ENCODE measurements around the gene ECHS1.

DNA sequence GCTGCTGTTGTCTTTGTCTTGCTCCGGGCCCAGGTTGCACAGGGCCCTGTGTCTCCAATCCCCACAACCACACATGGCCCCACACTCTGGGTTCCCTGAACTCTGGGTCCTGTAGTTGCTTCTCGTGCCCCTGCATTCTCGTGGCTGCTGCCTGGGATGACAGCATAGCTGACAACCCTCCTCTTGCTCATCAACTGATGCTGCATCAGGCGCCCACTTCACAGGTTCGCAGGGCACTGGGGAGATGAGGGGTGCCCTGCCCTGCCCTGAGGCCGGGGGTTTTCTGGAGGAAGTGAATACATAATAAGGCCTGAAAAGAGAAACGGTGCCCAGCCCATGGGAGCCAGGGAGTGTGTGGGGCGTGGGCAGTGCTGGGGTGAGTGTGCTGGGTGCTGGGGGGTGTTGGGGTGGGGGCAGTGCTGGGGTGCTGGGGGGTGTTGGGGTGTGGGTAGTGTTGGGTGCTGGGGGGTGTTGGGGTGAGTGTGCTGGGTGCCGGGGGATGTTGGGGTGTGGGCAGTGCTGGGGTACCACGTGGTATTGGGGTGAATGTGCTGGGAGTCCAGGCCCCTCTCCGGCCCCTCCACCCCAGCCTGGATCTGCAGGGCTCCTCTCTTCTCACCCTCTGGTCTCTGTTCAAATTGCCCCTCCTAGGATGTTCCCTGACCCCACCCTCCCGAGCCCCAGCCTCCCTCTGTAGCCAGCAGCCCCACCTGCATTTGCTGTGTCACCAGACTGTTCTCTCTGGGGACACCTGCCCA, 18.8 kb upstream of the ECHS1 start:
- TF ChIP-seq, protein P1, sequence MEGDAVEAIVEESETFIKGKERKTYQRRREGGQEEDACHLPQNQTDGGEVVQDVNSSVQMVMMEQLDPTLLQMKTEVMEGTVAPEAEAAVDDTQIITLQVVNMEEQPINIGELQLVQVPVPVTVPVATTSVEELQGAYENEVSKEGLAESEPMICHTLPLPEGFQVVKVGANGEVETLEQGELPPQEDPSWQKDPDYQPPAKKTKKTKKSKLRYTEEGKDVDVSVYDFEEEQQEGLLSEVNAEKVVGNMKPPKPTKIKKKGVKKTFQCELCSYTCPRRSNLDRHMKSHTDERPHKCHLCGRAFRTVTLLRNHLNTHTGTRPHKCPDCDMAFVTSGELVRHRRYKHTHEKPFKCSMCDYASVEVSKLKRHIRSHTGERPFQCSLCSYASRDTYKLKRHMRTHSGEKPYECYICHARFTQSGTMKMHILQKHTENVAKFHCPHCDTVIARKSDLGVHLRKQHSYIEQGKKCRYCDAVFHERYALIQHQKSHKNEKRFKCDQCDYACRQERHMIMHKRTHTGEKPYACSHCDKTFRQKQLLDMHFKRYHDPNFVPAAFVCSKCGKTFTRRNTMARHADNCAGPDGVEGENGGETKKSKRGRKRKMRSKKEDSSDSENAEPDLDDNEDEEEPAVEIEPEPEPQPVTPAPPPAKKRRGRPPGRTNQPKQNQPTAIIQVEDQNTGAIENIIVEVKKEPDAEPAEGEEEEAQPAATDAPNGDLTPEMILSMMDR (IDR thresholded peaks at IDR 0.05) = no peak
- TF ChIP-seq POLR2A (IDR thresholded peaks at IDR 0.05) (no peak), EP300 (IDR thresholded peaks at IDR 0.05) (no peak)
